ENCODE results near the gene URGCP. TPM values are rescaled to one million over a fixed set of nuclear protein-coding genes. Genes with fewer than 3 reads are reported as not detected.

Gene URGCP
- total and polyA plus RNA-seq, 10 of the 15 experiments (the other 5 are each of a cell fraction or from before 2014, with no cell fraction given), result 2.0 to 29.7 (median 17.5) TPM

DNA sequence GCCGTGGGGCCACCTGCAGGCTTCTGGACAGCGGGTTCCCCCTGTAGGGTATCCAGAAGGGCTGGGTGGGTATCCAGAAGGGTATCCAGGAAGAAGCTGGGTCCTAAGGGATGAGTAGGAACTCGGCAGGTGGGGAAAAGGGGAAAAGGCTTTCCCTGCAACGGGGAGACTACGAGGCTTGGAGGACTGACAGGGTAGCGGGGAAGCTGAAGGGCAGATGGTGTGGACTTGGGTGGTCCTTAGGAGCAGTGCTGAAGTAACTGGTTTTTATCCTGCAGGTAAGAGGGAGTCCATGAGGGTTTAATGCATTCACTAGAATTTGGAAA lies 20.4 kb upstream of the URGCP start (continued):
- TF ChIP-seq, protein P1, sequence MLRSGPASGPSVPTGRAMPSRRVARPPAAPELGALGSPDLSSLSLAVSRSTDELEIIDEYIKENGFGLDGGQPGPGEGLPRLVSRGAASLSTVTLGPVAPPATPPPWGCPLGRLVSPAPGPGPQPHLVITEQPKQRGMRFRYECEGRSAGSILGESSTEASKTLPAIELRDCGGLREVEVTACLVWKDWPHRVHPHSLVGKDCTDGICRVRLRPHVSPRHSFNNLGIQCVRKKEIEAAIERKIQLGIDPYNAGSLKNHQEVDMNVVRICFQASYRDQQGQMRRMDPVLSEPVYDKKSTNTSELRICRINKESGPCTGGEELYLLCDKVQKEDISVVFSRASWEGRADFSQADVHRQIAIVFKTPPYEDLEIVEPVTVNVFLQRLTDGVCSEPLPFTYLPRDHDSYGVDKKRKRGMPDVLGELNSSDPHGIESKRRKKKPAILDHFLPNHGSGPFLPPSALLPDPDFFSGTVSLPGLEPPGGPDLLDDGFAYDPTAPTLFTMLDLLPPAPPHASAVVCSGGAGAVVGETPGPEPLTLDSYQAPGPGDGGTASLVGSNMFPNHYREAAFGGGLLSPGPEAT (IDR thresholded peaks at IDR 0.05; ENCODE audit: low read depth), result 0 out of 2 replicates have a peak, but pooled peaks have one; percentile 12
- TF ChIP-seq KAT2A (conservative IDR thresholded peaks at IDR 0.05; ENCODE audit: control insufficient read depth, low read depth, low read length), result no peak
- 0 out of 2 replicates have a peak, but pooled peaks have one; percentile 56 for TF ChIP-seq HDGF (IDR thresholded peaks at IDR 0.05)
- TF ChIP-seq SP1 (IDR thresholded peaks at IDR 0.05; ENCODE audit: low read depth, low read length), result no peak
- TF ChIP-seq, protein P2, sequence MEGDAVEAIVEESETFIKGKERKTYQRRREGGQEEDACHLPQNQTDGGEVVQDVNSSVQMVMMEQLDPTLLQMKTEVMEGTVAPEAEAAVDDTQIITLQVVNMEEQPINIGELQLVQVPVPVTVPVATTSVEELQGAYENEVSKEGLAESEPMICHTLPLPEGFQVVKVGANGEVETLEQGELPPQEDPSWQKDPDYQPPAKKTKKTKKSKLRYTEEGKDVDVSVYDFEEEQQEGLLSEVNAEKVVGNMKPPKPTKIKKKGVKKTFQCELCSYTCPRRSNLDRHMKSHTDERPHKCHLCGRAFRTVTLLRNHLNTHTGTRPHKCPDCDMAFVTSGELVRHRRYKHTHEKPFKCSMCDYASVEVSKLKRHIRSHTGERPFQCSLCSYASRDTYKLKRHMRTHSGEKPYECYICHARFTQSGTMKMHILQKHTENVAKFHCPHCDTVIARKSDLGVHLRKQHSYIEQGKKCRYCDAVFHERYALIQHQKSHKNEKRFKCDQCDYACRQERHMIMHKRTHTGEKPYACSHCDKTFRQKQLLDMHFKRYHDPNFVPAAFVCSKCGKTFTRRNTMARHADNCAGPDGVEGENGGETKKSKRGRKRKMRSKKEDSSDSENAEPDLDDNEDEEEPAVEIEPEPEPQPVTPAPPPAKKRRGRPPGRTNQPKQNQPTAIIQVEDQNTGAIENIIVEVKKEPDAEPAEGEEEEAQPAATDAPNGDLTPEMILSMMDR (IDR thresholded peaks at IDR 0.05 in 2 of 3, conservative IDR thresholded peaks at IDR 0.05 in 1 of 3; ENCODE audit: control insufficient read depth in 2 of 3, extremely low read depth in 1 of 3, insufficient read depth in 1 of 3, low read depth in 3 of 3, low read length in 3 of 3), result peak; percentile 2 to 15 (median 5); a peak in 2 of 6 replicates
- no peak for TF ChIP-seq RB1 (IDR thresholded peaks at IDR 0.05; ENCODE audit: borderline replicate concordance)
- 0 out of 2 replicates have a peak, but pooled peaks have one; percentile 20 for TF ChIP-seq YBX1 (IDR thresholded peaks at IDR 0.05)
- no peak for TF ChIP-seq RFX5 (IDR thresholded peaks at IDR 0.05; ENCODE audit: low read depth, low read length)
- no peak for TF ChIP-seq RCOR1 (conservative IDR thresholded peaks at IDR 0.05; ENCODE audit: low read depth, low read length)
- TF ChIP-seq, protein P3, sequence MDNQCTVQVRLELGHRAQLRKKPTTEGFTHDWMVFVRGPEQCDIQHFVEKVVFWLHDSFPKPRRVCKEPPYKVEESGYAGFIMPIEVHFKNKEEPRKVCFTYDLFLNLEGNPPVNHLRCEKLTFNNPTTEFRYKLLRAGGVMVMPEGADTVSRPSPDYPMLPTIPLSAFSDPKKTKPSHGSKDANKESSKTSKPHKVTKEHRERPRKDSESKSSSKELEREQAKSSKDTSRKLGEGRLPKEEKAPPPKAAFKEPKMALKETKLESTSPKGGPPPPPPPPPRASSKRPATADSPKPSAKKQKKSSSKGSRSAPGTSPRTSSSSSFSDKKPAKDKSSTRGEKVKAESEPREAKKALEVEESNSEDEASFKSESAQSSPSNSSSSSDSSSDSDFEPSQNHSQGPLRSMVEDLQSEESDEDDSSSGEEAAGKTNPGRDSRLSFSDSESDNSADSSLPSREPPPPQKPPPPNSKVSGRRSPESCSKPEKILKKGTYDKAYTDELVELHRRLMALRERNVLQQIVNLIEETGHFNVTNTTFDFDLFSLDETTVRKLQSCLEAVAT (IDR thresholded peaks at IDR 0.05), result 0 out of 2 replicates have a peak, but pooled peaks have one; percentile 50
- TF ChIP-seq HDAC2 (IDR thresholded peaks at IDR 0.05), result no peak
